Ovary (tissue), 3 donors: Measurements from ENCODE around the gene OLFML2A.

ENCODE experiments used
- CTCF ChIP-seq, 3 donors: fragments of 450-650 bp in 2 of 3; fragments of 200-600 bp in 1 of 3; IDR thresholded peaks; one replicate each; pipeline versions ENCODE4 v1.5.1 to v1.8.0; 2016 to 2022; ENCODE audit warnings: antibody characterized with exemption in 3 of 3, mild to moderate bottlenecking in 1 of 3
- POLR2A ChIP-seq: fragments of 450-650 bp; IDR thresholded peaks from one replicate; pipeline ENCODE4 v1.6.1; 2017; ENCODE audit warnings: antibody characterized with exemption, mild to moderate bottlenecking, moderate library complexity
- donor health status: DM: no; HTN: no; CAD: no.

GRCh38 chr9:124846969-124847368 lies 70.0 kb downstream of the OLFML2A start:
- TF ChIP-seq CTCF (IDR thresholded peaks at IDR 0.05): no peak
- TF ChIP-seq POLR2A: no peak
